Astrocyte (in vitro differentiated cells and primary cell): ENCODE measurements around the gene PSAT1. TPM values are rescaled to one million over a fixed set of nuclear protein-coding genes. Genes with fewer than 3 reads are reported as not detected.
A peak's percentile ranks its signal among the peaks of the same experiment; 100 is the strongest.

Source experiments
- DNase-seq: peaks from one replicate; pipeline ENCODE4 v3.0.0-alpha.2; 2010; ENCODE audit warnings: low read depth
- FAIRE-seq: peaks from 2 replicates; lab custom pipeline; 2011; peaks lifted over from hg19 to GRCh38; lab: Jason Lieb, UNC
- H2AFZ ChIP-seq: 2 replicates; pipeline ENCODE4 v1.6.0; 2012; ENCODE audit warnings: low read depth, low read length, inconsistent platforms
- H3K27ac ChIP-seq: 2 replicates; pipeline ENCODE4 v1.5.1; 2011; ENCODE audit warnings: low read depth, low read length, inconsistent platforms
- H3K27me3 ChIP-seq: 2 replicates; pipeline ENCODE4 v1.6.0; 2011; ENCODE audit warnings: low read length, inconsistent platforms; ENCODE audit not compliant: insufficient read depth
- H3K36me3 ChIP-seq: 2 replicates; pipeline ENCODE4 v1.5.1; 2011; ENCODE audit warnings: low read length, inconsistent platforms; ENCODE audit not compliant: insufficient read depth
- H3K4me1 ChIP-seq: 2 replicates; pipeline ENCODE4 v1.5.1; 2011; ENCODE audit warnings: low read length, inconsistent platforms; ENCODE audit not compliant: insufficient read depth
- H3K4me2 ChIP-seq: 2 replicates; pipeline ENCODE4 v1.6.0; 2012; ENCODE audit warnings: low read length, inconsistent platforms
- H3K4me3 ChIP-seq: 2 replicates; pipeline ENCODE4 v1.5.1; 2011; ENCODE audit warnings: low read depth, mild to moderate bottlenecking, low read length, inconsistent platforms; ENCODE audit not compliant: insufficient read depth
- H3K79me2 ChIP-seq: 2 replicates; pipeline ENCODE4 v1.6.0; 2012; ENCODE audit warnings: mild to moderate bottlenecking, low read length, inconsistent platforms; ENCODE audit not compliant: insufficient read depth
- H3K9ac ChIP-seq: 2 replicates; pipeline ENCODE4 v1.6.0; 2012; ENCODE audit warnings: mild to moderate bottlenecking, low read length, inconsistent platforms
- H3K9me3 ChIP-seq: 2 replicates; pipeline ENCODE4 v1.5.1; 2012; ENCODE audit warnings: low read depth, mild to moderate bottlenecking, low read length, inconsistent platforms; ENCODE audit not compliant: insufficient read depth
- H4K20me1 ChIP-seq: 2 replicates; pipeline ENCODE4 v1.6.0; 2012; ENCODE audit warnings: low read length, inconsistent platforms; ENCODE audit not compliant: insufficient read depth
- H3K27ac Mint-ChIP-seq: one replicate; pipeline ENCODE4 v1.8.0; 2021; ENCODE audit warnings: mild to moderate bottlenecking, mixed read lengths; ENCODE audit not compliant: unreplicated experiment
- H3K27me3 Mint-ChIP-seq: one replicate; pipeline ENCODE4 v1.8.0; 2021; ENCODE audit warnings: low read depth, mixed read lengths; ENCODE audit not compliant: unreplicated experiment
- H3K36me3 Mint-ChIP-seq: one replicate; pipeline ENCODE4 v1.8.0; 2021; ENCODE audit warnings: low read depth, mixed read lengths; ENCODE audit not compliant: unreplicated experiment
- H3K4me1 Mint-ChIP-seq: one replicate; pipeline ENCODE4 v1.8.0; 2021; ENCODE audit warnings: low read depth, mixed read lengths; ENCODE audit not compliant: unreplicated experiment
- H3K4me3 Mint-ChIP-seq: one replicate; pipeline ENCODE4 v1.8.0; 2021; ENCODE audit warnings: mild to moderate bottlenecking, moderate library complexity, mixed read lengths; ENCODE audit not compliant: unreplicated experiment
- H3K9me3 Mint-ChIP-seq: one replicate; pipeline ENCODE4 v1.8.0; 2021; ENCODE audit warnings: mild to moderate bottlenecking, mixed read lengths; ENCODE audit not compliant: unreplicated experiment
- EZH2 ChIP-seq: IDR thresholded peaks from 2 replicates; pipeline ENCODE4 v1.6.1; 2012; ENCODE audit warnings: mild to moderate bottlenecking, low read length, inconsistent platforms; ENCODE audit not compliant: insufficient read depth
- total RNA-seq: library from RNA; stranded (reverse); gene quantifications from 2 replicates; pipeline ENCODE4 v1.2.1, GENCODE V29; 2021
- TF ChIP-seq, protein P1 (sequence below): IDR thresholded peaks from 2 replicates; pipeline ENCODE4 v1.5.1; 2011; ENCODE audit warnings: low read depth, mild to moderate bottlenecking, inconsistent platforms, low read length, moderate library complexity; ENCODE audit not compliant: insufficient read depth

Gene PSAT1
- total RNA-seq, 1 donor from 2014 or later = 335 TPM

- Histone ChIP-seq H3K9ac (no peak overlapping the region), H3K4me3 (no peak overlapping the region), H3K79me2 (no peaks in the 10 kb centered on the region), H3K27ac (no peak overlapping the region), H3K36me3 (no peaks in the 10 kb centered on the region), H4K20me1 (no peaks in the 10 kb centered on the region), H3K4me1 (peaks cover 8% of the 10 kb centered on the region), H3K4me2 (no peak overlapping the region), H3K9me3 (no peaks in the 10 kb centered on the region), H3K27me3 (no peaks in the 10 kb centered on the region), H2AFZ (no peak overlapping the region)
- no peak overlapping the region for H3K4me3 Mint-ChIP-seq
- H3K9me3 Mint-ChIP-seq = no peaks in the 10 kb centered on the region
- H3K4me1 Mint-ChIP-seq = peaks cover 12% of the 10 kb centered on the region
- H3K27ac Mint-ChIP-seq = no peak overlapping the region
- H3K27me3 Mint-ChIP-seq = peaks cover 2% of the 10 kb centered on the region
- FAIRE-seq (no peak), DNase-seq (no peak)
- TF ChIP-seq, protein P1, sequence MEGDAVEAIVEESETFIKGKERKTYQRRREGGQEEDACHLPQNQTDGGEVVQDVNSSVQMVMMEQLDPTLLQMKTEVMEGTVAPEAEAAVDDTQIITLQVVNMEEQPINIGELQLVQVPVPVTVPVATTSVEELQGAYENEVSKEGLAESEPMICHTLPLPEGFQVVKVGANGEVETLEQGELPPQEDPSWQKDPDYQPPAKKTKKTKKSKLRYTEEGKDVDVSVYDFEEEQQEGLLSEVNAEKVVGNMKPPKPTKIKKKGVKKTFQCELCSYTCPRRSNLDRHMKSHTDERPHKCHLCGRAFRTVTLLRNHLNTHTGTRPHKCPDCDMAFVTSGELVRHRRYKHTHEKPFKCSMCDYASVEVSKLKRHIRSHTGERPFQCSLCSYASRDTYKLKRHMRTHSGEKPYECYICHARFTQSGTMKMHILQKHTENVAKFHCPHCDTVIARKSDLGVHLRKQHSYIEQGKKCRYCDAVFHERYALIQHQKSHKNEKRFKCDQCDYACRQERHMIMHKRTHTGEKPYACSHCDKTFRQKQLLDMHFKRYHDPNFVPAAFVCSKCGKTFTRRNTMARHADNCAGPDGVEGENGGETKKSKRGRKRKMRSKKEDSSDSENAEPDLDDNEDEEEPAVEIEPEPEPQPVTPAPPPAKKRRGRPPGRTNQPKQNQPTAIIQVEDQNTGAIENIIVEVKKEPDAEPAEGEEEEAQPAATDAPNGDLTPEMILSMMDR = no peak
- TF ChIP-seq EZH2 = no peak
- no peaks in the 10 kb centered on the region for H3K36me3 Mint-ChIP-seq
These were observed 4.0 kb upstream of the PSAT1 start for GRCh38 chr9:78292716-78293497.

GRCh38 chr9:78294290-78295176 lies 2.4 kb upstream of the PSAT1 start:
- FAIRE-seq = no peak
- H2AFZ ChIP-seq = no peak overlapping the region

More at GRCh38 chr9:78294290-78295176, 2.4 kb upstream of the PSAT1 start:
- no peak overlapping the region for H3K27ac Mint-ChIP-seq
- DNase-seq = no peak
- H3K36me3 Mint-ChIP-seq = peaks cover 2% of the 10 kb centered on the region
- H3K4me1 Mint-ChIP-seq = peaks cover 10% of the 10 kb centered on the region
- Histone ChIP-seq H4K20me1 (no peaks in the 10 kb centered on the region), H3K9me3 (no peaks in the 10 kb centered on the region), H3K36me3 (no peaks in the 10 kb centered on the region), H3K4me1 (peaks cover 8% of the 10 kb centered on the region), H3K27me3 (no peaks in the 10 kb centered on the region), H3K4me3 (no peak overlapping the region), H3K9ac (no peak overlapping the region), H3K79me2 (peaks cover 7% of the 10 kb centered on the region), H3K4me2 (no peak overlapping the region), H3K27ac (no peak overlapping the region)
- H3K27me3 Mint-ChIP-seq = peaks cover 2% of the 10 kb centered on the region
- peak overlapping the region; percentile 4 for H3K4me3 Mint-ChIP-seq
- no peaks in the 10 kb centered on the region for H3K9me3 Mint-ChIP-seq
- no peak for TF ChIP-seq EZH2
- TF ChIP-seq, protein P1 = no peak
